GM21423 (cell line): ENCODE data around the gene SH2D1B.

ENCODE experiments used
- ATAC-seq: cut with Tn5 transposase; IDR thresholded peaks from one replicate; pipeline ENCODE4 v1.9.1; 2021; ENCODE audit warnings: mild to moderate bottlenecking, moderate library complexity; ENCODE audit not compliant: unreplicated experiment

SH2D1B gene

GRCh38 chr1:162383516-162383915 lies 28.4 kb downstream of the SH2D1B start:
- no peak for ATAC-seq

DNA sequence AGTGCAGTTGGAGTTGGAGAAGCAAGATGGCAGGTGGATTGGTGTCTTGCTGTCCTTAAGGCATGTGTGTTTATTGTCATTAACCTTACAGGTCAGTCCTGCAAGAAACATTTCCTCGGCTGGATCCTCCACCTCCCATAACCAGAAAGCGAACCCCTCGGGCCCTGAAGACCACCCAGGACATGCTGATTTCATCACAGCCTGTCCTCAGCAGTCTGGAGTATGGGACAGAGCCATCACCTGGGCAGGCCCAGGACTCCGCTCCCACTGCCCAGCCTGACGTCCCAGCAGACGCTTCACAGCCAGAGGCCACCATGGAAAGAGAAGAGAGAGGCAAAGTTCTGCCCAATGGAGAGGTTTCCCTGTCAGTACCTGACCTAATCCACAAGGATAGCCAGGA lies 28.8 kb downstream of the SH2D1B start:
- ATAC-seq = no peak

DNA sequence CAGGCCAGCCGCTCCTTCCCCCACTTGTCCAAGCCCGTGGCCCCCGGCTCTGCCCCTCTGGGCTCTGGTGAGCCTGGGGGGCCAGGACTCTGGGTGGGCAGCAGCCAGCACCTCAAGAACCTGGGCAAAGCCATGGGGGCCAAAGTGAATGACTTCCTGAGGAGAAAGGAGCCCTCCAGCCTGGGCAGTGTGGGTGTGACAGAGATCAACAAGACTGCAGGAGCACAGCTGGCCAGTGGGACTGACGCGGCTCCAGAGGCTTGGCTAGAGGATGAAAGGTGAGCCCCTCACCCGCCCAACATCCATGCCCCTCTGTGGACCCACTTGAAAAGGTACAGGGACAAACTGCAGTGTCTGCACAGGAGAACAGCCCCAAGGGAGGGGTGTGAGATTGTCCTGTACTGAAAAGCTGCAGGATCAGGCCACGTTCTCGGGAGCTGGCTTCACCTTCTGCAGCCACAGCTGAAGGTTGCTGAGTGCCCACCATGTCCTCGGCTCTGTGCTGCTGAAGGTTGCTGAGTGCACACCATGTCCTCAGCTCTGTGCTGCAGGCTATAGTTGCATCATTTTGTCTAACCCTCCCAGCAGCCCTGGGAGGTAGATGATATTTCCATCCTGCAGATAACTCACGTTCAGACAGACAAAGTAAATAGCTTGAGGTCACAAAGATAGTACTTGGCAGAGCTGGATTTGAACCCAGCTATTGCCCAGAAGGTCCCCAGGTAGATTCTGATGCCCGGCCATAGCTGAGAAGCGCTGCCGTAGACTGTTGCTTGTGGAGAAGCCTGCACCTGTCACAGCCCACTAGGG lies 29.8 kb downstream of the SH2D1B start:
- ATAC-seq = no peak

DNA sequence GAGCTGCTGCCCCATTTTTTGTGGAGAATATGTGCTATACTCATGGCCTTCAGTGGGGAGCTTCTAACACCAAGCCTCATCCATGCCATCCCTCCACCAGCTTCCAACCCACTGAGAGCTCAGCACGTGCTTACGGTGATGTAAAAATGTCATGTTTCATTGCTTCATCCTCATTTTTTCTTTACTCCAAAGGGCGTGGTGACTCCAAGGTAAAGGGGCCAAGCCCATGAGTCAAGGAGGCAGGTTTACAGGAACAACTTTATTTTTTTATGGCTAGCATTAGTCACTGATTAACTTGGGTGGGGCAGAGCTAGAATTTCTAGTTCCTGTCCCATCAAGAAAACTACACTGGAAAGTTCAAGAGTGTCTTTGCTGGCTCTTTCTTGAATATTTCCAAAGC lies 30.6 kb downstream of the SH2D1B start, which contains the start of gene C1orf226:
Gene C1orf226 (plus strand): TSS at position 346 of the 400 bp plus-strand sequence. CDS start 174 bp downstream, outside the sequence.
- no peak for ATAC-seq

GRCh38 chr1:162380061-162380846 lies 31.7 kb downstream of the SH2D1B start:
- no peak for ATAC-seq

- ATAC-seq = no peak
These were observed 35.2 kb downstream of the SH2D1B start, which contains the start of gene SPATA46 for GRCh38 chr1:162376691-162377090. TSS of gene SPATA46 (minus strand) at chr1:162376854. CDS start at chr1:162376790, 64 bp downstream.

DNA sequence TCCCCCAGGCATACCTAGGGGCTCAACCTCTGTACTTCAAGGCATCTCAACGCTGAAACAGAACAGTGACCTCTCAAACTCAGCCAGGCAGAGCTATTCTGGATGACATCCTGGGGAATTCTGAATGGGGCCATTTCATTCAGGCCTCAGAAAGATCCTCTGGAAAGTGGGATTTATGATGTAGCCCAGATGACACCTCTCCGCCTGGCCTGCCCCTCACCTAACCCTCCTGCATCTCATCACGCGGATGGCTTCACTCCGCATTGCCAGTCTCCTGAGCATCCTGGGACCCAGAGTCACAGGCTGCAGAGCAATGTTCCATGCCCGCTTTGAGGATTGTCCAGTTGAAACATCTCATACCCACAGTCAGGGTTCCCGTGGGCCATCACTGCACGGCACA lies 36.5 kb downstream of the SH2D1B start:
- ATAC-seq = no peak

GRCh38 chr1:162374406-162374805 lies 37.5 kb downstream of the SH2D1B start:
- no peak for ATAC-seq

DNA sequence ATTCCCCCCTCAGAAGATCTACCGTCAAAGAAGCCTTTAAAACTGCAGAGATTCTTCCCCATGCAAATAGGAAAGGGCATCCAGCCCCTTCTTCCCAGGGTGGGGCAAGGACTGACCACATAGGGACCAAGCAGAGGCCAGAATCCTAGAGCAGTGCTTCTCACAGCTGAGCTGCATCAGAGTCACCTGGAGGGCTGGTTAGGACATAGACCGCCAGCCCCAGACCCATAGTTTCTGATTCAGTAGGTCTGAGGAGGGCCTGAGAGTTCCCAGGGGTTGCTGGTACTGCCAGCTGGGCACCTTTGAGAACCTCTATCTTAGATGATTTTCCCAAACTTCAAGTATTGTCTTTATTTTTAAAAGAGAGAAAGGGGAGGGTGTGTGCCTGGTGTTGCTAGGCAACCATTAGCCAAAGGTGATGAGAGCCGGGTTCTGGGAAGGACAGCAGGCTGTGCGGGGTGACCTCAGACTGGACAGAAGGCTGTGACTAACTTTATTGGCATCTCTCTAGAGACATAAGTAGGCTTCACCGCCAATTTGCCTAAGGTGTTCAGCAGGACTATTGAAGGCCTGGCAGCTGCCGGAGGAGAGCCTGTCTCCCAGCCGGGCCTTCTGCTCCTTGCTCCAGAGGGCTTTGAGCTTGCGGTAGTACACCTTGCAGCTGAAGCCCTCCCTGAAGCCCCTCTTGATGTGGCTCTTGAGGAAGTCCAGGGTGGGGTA lies 38.2 kb downstream of the SH2D1B start:
- ATAC-seq = no peak

DNA sequence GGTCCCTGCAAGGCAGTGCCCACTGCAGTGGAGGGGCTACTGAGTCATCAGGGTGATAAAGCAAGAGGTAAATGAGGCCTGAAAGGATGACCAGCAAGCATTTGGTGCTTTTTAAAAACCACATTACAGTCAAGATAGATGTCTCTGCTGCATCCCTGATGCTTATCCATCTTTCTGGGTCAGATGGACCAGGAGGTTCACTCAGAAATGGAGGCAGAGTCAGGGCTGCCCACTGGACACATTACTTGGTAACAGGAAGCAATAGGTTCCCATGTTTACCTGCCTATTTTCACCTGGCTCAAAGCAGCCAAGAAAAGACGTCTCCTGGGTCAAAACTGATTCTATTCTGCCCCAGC lies 38.9 kb downstream of the SH2D1B start:
- no peak for ATAC-seq

- ATAC-seq = no peak
These were observed 39.5 kb downstream of the SH2D1B start for GRCh38 chr1:162372159-162373071.

DNA sequence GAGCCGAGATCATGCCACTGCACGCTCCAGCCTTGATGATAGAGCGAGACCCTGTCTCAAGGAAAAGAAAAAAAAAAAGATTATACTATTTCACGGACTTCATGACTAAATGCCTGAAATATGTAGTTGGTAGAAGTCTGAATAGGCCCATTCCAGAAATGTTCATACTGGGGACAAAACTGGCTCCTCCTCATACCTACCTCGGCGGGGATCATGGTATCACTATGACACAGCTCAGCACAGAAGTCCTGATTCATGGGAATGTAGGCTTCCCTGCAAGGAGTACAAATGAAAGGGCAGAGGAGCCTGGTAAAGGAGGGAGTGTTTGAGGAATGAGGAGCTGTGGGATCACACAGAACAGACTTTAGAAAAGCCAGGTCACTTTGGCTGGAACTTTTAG lies 40.3 kb downstream of the SH2D1B start:
- no peak for ATAC-seq

DNA sequence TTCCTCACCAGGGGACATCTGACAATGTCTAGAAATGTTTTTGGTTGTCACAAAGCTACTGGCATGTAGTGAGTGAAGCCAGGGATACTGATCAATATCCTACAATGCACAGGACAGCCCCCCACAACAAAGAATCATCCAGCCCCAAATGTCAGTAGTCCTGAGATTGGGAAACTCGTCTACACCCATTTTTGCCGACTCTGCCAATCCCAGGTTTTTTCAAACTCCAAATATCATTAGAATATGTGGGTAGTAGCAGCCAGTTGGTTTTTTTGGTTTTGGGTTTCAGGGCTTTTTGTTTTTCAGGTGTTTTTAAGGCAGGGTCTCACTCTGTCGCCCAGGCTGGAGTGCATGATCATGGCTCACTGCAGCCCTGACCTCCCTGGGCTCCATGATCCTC lies 41.2 kb downstream of the SH2D1B start:
- ATAC-seq = no peak

- ATAC-seq = no peak
These were observed 41.8 kb downstream of the SH2D1B start for GRCh38 chr1:162370161-162370560.

DNA sequence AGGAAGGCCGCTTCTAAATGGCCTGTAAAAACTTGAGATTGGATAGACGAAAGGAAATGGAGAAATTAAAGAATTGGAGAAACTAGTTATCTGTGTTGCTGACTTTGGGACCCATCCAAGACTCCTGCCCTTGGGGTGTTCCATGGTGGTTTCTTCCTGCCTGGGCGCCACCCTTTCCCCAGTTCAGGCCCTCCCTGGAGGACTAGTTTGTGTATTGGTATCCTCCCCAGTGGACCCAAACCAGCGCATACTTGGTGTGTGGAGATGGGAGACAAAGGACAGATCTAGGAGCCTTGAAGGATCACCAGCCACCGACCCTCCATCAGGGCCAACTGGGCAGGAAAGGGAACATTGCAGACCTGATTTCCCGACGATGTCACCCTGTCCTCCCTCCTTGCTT lies 42.4 kb downstream of the SH2D1B start:
- no peak for ATAC-seq

GRCh38 chr1:162368451-162368850 lies 43.5 kb downstream of the SH2D1B start:
- ATAC-seq = no peak

DNA sequence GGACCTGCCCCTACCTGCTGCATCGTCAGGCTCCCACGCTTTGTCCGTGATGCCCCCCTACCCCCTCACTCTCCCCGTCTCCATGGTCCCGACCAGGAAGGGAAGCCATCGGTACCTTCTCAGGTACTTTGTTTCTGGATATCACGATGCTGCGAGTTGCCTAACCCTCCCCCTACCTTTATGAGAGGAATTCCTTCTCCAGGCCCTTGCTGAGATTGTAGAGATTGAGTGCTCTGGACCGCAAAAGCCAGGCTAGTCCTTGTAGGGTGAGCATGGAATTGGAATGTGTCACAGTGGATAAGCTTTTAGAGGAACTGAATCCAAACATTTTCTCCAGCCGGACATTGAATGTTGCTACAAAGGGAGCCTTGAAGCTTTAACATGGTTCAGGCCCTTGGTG lies 44.2 kb downstream of the SH2D1B start:
- no peak for ATAC-seq

GRCh38 chr1:162367073-162367472 lies 44.9 kb downstream of the SH2D1B start:
- ATAC-seq = no peak

DNA sequence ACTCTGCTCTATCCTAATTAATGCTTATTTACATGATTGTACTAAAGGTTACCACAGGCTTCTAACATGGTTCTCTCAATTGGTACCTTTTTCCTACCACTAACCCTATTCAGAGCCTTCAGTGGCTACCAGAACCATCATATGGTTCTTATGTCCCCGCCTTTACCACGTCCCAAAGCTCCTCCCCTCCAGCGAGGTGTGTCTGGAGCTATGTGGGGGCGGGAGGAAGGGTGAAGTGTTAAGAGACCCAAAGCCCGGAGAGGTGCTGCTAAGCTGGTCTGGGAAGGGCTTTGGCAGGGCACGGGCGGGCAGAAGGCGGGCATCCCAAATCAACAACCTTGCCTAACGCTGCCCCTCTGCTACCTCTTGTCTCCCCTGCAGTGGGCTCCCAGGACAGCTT lies 45.3 kb downstream of the SH2D1B start:
- no peak for ATAC-seq

DNA sequence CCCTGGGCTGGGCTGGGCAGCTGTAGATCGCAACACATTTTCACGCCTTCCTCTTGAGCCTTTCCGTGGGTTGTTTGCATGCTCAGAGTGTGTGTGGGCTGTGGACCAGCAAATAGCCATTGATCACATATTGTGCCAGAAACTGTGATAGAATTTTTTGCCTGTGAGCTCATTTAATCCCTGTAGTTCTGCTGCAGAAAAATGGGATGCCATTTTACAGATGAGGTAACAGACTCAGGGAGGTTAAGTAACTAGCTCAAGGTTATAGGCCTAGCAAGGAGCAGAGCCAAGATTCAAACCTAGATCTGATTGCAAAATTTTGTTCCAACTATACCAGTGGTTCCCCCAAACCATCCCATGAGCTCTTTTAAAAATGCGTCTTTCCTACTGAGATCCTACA lies 45.8 kb downstream of the SH2D1B start:
- no peak for ATAC-seq
